C4-2B (cell line): ENCODE measurements around the gene KCNIP4.

Experiments used
- CTCF ChIP-seq: fragments of 450-650 bp; conservative IDR thresholded peaks from 2 replicates; pipeline ENCODE4 v1.5.1; 2017; ENCODE audit warnings: mild to moderate bottlenecking
- ZFX ChIP-seq: fragments of 450-650 bp; IDR thresholded peaks from 2 replicates; pipeline ENCODE4 v1.6.1; 2017

DNA sequence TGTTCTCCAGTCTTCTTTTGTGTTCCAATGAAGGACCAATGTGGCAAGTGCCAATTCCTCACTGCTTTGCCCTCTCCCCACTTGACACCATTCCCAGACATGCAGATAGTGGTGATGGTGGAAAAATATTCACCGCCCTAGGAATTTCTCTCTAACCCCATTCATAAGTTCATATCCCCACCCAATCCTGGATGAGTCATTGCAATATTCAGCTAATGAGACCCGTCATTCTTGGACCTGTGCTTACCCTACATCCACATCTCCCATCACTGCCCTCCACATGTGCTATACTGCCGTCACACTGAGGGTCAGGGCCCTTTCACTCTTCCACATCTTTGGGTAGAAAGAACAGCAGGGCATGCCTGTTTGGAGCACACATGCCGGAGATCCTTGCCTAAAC lies 199.2 kb downstream of the KCNIP4 start:
- TF ChIP-seq CTCF, result no peak
- TF ChIP-seq ZFX, result no peak
